Upper lobe of left lung (tissue), 6 donors: ENCODE results near the gene ARAF. TPM values are rescaled to one million over a fixed set of nuclear protein-coding genes. Genes with fewer than 3 reads are reported as not detected.

Source experiments
- ATAC-seq, 2 donors: fragments of 200-7000 bp; cut with Tn5 transposase; one replicate each; pipeline ENCODE4 v1.9.1; 2022; ENCODE audit warnings: mild to moderate bottlenecking in 2 of 2, moderate library complexity in 2 of 2; ENCODE audit not compliant: low FRiP score in 2 of 2
- DNase-seq, 2 donors: peaks; one replicate each; pipeline ENCODE4 v3.0.0-alpha.2; 2019 to 2020
- H3K27ac ChIP-seq, 4 donors: fragments of 200-600 bp; sonication (generic); one replicate each; pipeline ENCODE4 v1.5.1; 2016 to 2019
- H3K27me3 ChIP-seq, 4 donors: fragments of 200-600 bp; sonication (generic); one replicate each; pipeline ENCODE4 v1.5.1; 2017 to 2019
- H3K36me3 ChIP-seq, 4 donors: fragments of 200-600 bp; sonication (generic); one replicate each; pipeline ENCODE4 v1.5.1; 2016 to 2019
- H3K4me1 ChIP-seq, 4 donors: fragments of 200-600 bp; sonication (generic); one replicate each; pipeline ENCODE4 v1.5.1; 2018 to 2019
- H3K4me3 ChIP-seq, 4 donors: fragments of 200-600 bp; sonication (generic); one replicate each; pipeline ENCODE4 v1.5.1; 2017 to 2019; ENCODE audit warnings: mild to moderate bottlenecking in 2 of 4, moderate library complexity in 1 of 4
- H3K9me3 ChIP-seq, 4 donors: fragments of 200-600 bp; sonication (generic); one replicate each; pipeline ENCODE4 v1.5.1; 2018 to 2019
- CTCF ChIP-seq, 6 experiments: fragments of 450-650 bp in 4 of 6; fragments of 200-600 bp in 2 of 6; sonication (generic) in 2 of 6; IDR thresholded peaks; one replicate each; pipeline ENCODE4 v1.5.1; 2016 to 2019; ENCODE audit warnings: antibody characterized with exemption in 6 of 6
- EP300 ChIP-seq, 4 donors: sonication (generic); formaldehyde crosslinking; IDR thresholded peaks; one replicate each; pipeline ENCODE4 v1.5.1; 2017; ENCODE audit warnings: antibody characterized with exemption in 4 of 4, control low read depth in 2 of 4
- POLR2A ChIP-seq, 4 donors: fragments of 450-650 bp; IDR thresholded peaks; one replicate each; pipeline ENCODE4 v1.5.1; 2016 to 2017; ENCODE audit warnings: antibody characterized with exemption in 4 of 4, mild to moderate bottlenecking in 2 of 4
- POLR2AphosphoS5 ChIP-seq, 2 donors: sonication (generic); formaldehyde crosslinking; IDR thresholded peaks; one replicate each; pipeline ENCODE4 v1.5.1; 2017; ENCODE audit warnings: antibody characterized with exemption in 2 of 2
- WGBS, 2 donors: methylation state at CpG; one replicate each; pipeline ENCODE4 v1.1.5; 2017 to 2018; 5-methylcytosine and 5-hydroxymethylcytosine counted together
- total RNA-seq, 6 donors: library from RNA; depleted of rRNA in 4 of 6; stranded (reverse); fragments of >200 nt in 4 of 6; gene quantifications; one replicate each; pipeline versions ENCODE4 v1.1.0 to v1.2.1, GENCODE V29; 2016 to 2021
- donor health status: DM: no; HTN: no; CAD: no; lungs with moderate emphysema.
- donor health status: DM: no; HTN: yes; CAD: no; lungs with severe emphysema.

ARAF gene
- total RNA-seq, 6 donors from 2014 or later = 42.0 to 104 (median 85.2) TPM

GRCh38 chrX:47577424-47577823 is 16.4 kb downstream of the ARAF start:
- no peak for DNase-seq
- TF ChIP-seq EP300 (IDR thresholded peaks at IDR 0.05) (no peak), CTCF (IDR thresholded peaks at IDR 0.05) (no peak), POLR2AphosphoS5 (IDR thresholded peaks at IDR 0.05) (no peak), POLR2A (IDR thresholded peaks at IDR 0.05) (no peak)
- H3K27ac ChIP-seq = no peak overlapping the region

GRCh38 chrX:47577901-47578300 is 16.9 kb downstream of the ARAF start:
- 63% methylated on average over 3 of the region's 3 CpGs; no CpG with 5 or more reads in 1 of the 2 donors for WGBS, 2 donors
- Histone ChIP-seq H3K36me3 (no peaks in the 10 kb centered on the region), H3K27me3 (no peaks in the 10 kb centered on the region), H3K27ac (no peak overlapping the region), H3K9me3 (no peaks in the 10 kb centered on the region), H3K4me3 (no peak overlapping the region), H3K4me1 (peaks cover 3 to 15% (median 10%) of the 10 kb centered on the region in 4 donors)
- DNase-seq (no peak), ATAC-seq (no peak)
- TF ChIP-seq POLR2A (IDR thresholded peaks at IDR 0.05) = no peak
- TF ChIP-seq EP300 (IDR thresholded peaks at IDR 0.05) = no peak
- TF ChIP-seq CTCF (IDR thresholded peaks at IDR 0.05) = no peak
- no peak for TF ChIP-seq POLR2AphosphoS5 (IDR thresholded peaks at IDR 0.05)

More at GRCh38 chrX:47577424-47577823, 16.4 kb downstream of the ARAF start:
- ATAC-seq = no peak
- Histone ChIP-seq H3K27me3 (no peaks in the 10 kb centered on the region), H3K9me3 (no peaks in the 10 kb centered on the region), H3K36me3 (no peaks in the 10 kb centered on the region), H3K4me3 (no peak overlapping the region), H3K4me1 (peaks cover 3 to 15% (median 10%) of the 10 kb centered on the region in 4 donors)
- WGBS, 2 donors = 70% methylated on average over 9 of the region's 9 CpGs; no CpG with 5 or more reads in 1 of the 2 donors

- ATAC-seq = peak in 1 of 2 donors; percentile 24
- H3K27ac ChIP-seq = no peak overlapping the region
- TF ChIP-seq POLR2AphosphoS5 (IDR thresholded peaks at IDR 0.05) (peak in 1 of 2 donors; percentile 9), POLR2A (IDR thresholded peaks at IDR 0.05) (no peak), EP300 (IDR thresholded peaks at IDR 0.05) (peak in 1 of 4 donors; percentile 20), CTCF (IDR thresholded peaks at IDR 0.05) (no peak)
- H3K4me3 ChIP-seq = no peak overlapping the region
- no peaks in the 10 kb centered on the region for H3K36me3 ChIP-seq
- H3K27me3 ChIP-seq = no peaks in the 10 kb centered on the region
- DNase-seq = no peak
- H3K9me3 ChIP-seq = no peaks in the 10 kb centered on the region
- WGBS, 2 donors = 51% methylated on average over 13 of the region's 16 CpGs; no CpG with 5 or more reads in 1 of the 2 donors
- peaks cover 3 to 13% (median 9%) of the 10 kb centered on the region in 4 donors for H3K4me1 ChIP-seq
Measured at GRCh38 chrX:47578692-47579091, 17.7 kb downstream of the ARAF start.

- ATAC-seq (peak; percentile 24 to 70), DNase-seq (peak in 1 of 2 donors; percentile 67)
- Histone ChIP-seq H3K27me3 (no peaks in the 10 kb centered on the region), H3K9me3 (no peaks in the 10 kb centered on the region), H3K36me3 (no peaks in the 10 kb centered on the region), H3K27ac (peak overlapping the region in 1 of 4 donors; percentile 30), H3K4me3 (no peak overlapping the region), H3K4me1 (peaks cover 3 to 13% (median 7%) of the 10 kb centered on the region in 4 donors)
- no peak for TF ChIP-seq CTCF (IDR thresholded peaks at IDR 0.05)
- peak; percentile 35 to 45 for TF ChIP-seq POLR2AphosphoS5 (IDR thresholded peaks at IDR 0.05)
- WGBS, 2 donors = 31 to 49% methylated on average over 8 to 9 of the region's 9 CpGs
Measured at GRCh38 chrX:47579537-47579936, 18.5 kb downstream of the ARAF start.
